GM23248 (cell line): Measurements from ENCODE around the gene PKN3. TPM values are rescaled to one million over a fixed set of nuclear protein-coding genes. Genes with fewer than 3 reads are reported as not detected.

Experiments used
- DNase-seq: peaks from one replicate; pipeline ENCODE4 v3.0.0-alpha.2; 2015
- H2AFZ ChIP-seq: fragments of 200-600 bp; sonication (generic); 2 replicates; pipeline ENCODE4 v1.6.1; 2016; ENCODE audit warnings: antibody characterized with exemption
- H3F3A ChIP-seq: fragments of 200-600 bp; sonication (generic); 2 replicates; pipeline ENCODE4 v1.6.1; 2016; ENCODE audit warnings: mild to moderate bottlenecking, antibody characterized with exemption, mixed run types; ENCODE audit not compliant: insufficient read depth
- H3K27ac ChIP-seq: fragments of 200-600 bp; sonication (generic); 2 replicates; pipeline ENCODE4 v1.5.1; 2016; ENCODE audit warnings: mild to moderate bottlenecking
- H3K27me3 ChIP-seq: fragments of 200-600 bp; sonication (generic); replicated peaks from 2 replicates; pipeline ENCODE4 v1.6.1; 2016; ENCODE audit warnings: mild to moderate bottlenecking; ENCODE audit not compliant: insufficient read depth
- H3K36me3 ChIP-seq: fragments of 200-600 bp; sonication (generic); 2 replicates; pipeline ENCODE4 v1.6.1; 2016; ENCODE audit warnings: low read depth, mild to moderate bottlenecking
- H3K4me1 ChIP-seq: fragments of 200-600 bp; sonication (generic); 2 replicates; pipeline ENCODE4 v1.6.1; 2016; ENCODE audit warnings: mild to moderate bottlenecking; ENCODE audit not compliant: insufficient read depth
- H3K4me2 ChIP-seq: fragments of 200-600 bp; sonication (generic); one replicate; pipeline ENCODE4 v1.6.1; 2016; ENCODE audit warnings: mild to moderate bottlenecking; ENCODE audit not compliant: unreplicated experiment
- H3K4me3 ChIP-seq: fragments of 200-600 bp; sonication (generic); 2 replicates; pipeline ENCODE4 v1.5.1; 2016; ENCODE audit warnings: mild to moderate bottlenecking
- H3K79me2 ChIP-seq: fragments of 200-600 bp; sonication (generic); 2 replicates; pipeline ENCODE4 v1.6.1; 2016; ENCODE audit warnings: mild to moderate bottlenecking; ENCODE audit not compliant: insufficient read depth
- H3K9ac ChIP-seq: fragments of 200-600 bp; sonication (generic); 2 replicates; pipeline ENCODE4 v1.6.1; 2016; ENCODE audit warnings: mild to moderate bottlenecking
- H3K9me2 ChIP-seq: fragments of 200-600 bp; sonication (generic); 2 replicates; pipeline ENCODE4 v1.6.1; 2016; ENCODE audit warnings: mixed run types, mild to moderate bottlenecking, moderate library complexity; ENCODE audit not compliant: insufficient read depth
- H3K9me3 ChIP-seq: fragments of 200-600 bp; sonication (generic); one replicate; pipeline ENCODE4 v1.6.1; 2017; ENCODE audit warnings: low read depth
- H4K20me1 ChIP-seq: fragments of 200-600 bp; sonication (generic); 2 replicates; pipeline ENCODE4 v1.6.0; 2016; ENCODE audit not compliant: insufficient read depth
- EZH2 ChIP-seq: fragments of 200-600 bp; sonication (generic); IDR thresholded peaks from 2 replicates; pipeline ENCODE4 v1.6.1; 2018; ENCODE audit warnings: antibody characterized with exemption, mild to moderate bottlenecking; ENCODE audit not compliant: insufficient read depth, poor library complexity, severe bottlenecking
- EZH2phosphoT487 ChIP-seq: fragments of 200-600 bp; sonication (generic); IDR thresholded peaks from 2 replicates; pipeline ENCODE4 v1.6.1; 2018; ENCODE audit warnings: antibody characterized with exemption, moderate library complexity, mild to moderate bottlenecking, low read depth; ENCODE audit not compliant: insufficient read depth
- WGBS, 2 experiments: methylation state at CpG; one replicate each; pipeline ENCODE4 v1.1.6; 2015 to 2017; ENCODE audit warnings: low lambda C conversion rate in 2 of 2, low coverage in 1 of 2; ENCODE audit errors: missing lambda C conversion rate in 2 of 2; 5-methylcytosine and 5-hydroxymethylcytosine counted together
- in situ Hi-C: fragments of 300-500 bp; cut with MboI; formaldehyde crosslinking; loops from 2 replicates; pipeline ENCODE4 v1.15.0; 2020
- polyA plus RNA-seq: library from polyadenylated mRNA; unstranded; fragments of >200 nt; fragmentation: Nextera tagmentation; extraction: Ambion mirVana; gene quantifications from 2 replicates; pipeline ENCODE4 v1.2.1, GENCODE V29; 2016
- total RNA-seq: library from RNA; depleted of rRNA; stranded (reverse); fragments of >200 nt; shearing (Covaris generic); gene quantifications from 2 replicates; pipeline ENCODE4 v1.2.3, GENCODE V29; 2014

Gene PKN3
- total and polyA plus RNA-seq, 2 experiments from 2014 or later: 0.95 to 2.1 TPM

DNA sequence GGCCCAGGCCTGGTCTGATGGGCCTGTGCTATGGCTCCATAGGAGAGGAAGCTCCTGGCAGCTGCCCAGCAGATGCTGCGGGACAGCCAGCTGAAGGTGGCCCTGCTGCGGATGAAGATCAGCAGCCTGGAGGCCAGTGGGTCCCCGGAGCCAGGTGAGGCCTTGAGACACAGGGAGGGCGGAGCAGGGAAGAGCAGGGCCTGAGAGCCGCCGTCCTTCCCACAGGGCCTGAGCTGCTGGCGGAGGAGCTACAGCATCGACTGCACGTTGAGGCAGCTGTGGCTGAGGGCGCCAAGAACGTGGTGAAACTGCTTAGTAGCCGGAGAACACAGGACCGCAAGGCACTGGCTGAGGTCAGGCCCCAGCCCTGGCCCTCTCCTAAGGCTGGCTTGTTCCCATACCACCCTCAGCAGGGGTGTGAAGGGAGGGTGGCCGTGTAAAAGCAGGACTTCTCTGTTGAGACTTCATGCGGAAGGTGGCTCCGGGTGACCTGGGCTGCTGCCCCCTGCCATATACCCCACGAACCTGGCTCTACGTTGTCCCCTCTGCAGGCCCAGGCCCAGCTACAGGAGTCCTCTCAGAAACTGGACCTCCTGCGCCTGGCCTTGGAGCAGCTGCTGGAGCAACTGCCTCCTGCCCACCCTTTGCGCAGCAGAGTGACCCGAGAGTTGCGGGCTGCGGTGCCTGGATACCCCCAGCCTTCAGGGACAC is 4.5 kb downstream of the PKN3 start:
- Histone ChIP-seq H3K9ac (no peak overlapping the region), H3K36me3 (no peaks in the 10 kb centered on the region), H3K9me2 (no peaks in the 10 kb centered on the region), H4K20me1 (no peaks in the 10 kb centered on the region), H2AFZ (no peak overlapping the region), H3K79me2 (no peaks in the 10 kb centered on the region), H3K4me2 (no peak overlapping the region), H3K27ac (no peak overlapping the region), H3K9me3 (no peaks in the 10 kb centered on the region), H3K27me3 (no peaks in the 10 kb centered on the region), H3F3A (no peaks in the 10 kb centered on the region), H3K4me3 (no peak overlapping the region), H3K4me1 (no peaks in the 10 kb centered on the region)
- 86 to 90% methylated on average over 23 of the region's 23 CpGs for WGBS, 2 experiments
- no peak for DNase-seq
- TF ChIP-seq EZH2phosphoT487 (no peak), EZH2 (no peak)
- in situ Hi-C loops: no loop called here

DNA sequence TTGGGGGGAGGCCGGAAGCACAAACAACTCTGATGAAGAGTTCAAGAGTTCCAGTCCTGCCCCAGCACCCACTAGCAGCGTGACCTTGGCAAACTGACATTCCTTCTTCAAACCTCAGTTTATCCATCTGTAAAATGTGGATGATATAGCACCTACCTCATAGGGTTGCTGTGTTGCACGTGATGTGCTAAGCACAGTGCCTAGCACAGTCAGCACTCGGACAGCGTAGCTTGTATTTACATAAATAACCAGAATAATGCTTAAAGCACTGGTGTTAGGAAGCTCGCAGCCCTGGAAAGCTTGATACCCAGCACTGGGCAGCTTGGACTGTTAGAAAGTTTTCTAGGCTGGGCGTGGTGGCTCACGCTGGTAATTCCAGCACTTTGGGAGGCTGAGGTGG is 5.1 kb downstream of the PKN3 start:
- TF ChIP-seq EZH2phosphoT487 (no peak), EZH2 (no peak)
- Histone ChIP-seq H3K36me3 (no peaks in the 10 kb centered on the region), H2AFZ (no peak overlapping the region)

DNA sequence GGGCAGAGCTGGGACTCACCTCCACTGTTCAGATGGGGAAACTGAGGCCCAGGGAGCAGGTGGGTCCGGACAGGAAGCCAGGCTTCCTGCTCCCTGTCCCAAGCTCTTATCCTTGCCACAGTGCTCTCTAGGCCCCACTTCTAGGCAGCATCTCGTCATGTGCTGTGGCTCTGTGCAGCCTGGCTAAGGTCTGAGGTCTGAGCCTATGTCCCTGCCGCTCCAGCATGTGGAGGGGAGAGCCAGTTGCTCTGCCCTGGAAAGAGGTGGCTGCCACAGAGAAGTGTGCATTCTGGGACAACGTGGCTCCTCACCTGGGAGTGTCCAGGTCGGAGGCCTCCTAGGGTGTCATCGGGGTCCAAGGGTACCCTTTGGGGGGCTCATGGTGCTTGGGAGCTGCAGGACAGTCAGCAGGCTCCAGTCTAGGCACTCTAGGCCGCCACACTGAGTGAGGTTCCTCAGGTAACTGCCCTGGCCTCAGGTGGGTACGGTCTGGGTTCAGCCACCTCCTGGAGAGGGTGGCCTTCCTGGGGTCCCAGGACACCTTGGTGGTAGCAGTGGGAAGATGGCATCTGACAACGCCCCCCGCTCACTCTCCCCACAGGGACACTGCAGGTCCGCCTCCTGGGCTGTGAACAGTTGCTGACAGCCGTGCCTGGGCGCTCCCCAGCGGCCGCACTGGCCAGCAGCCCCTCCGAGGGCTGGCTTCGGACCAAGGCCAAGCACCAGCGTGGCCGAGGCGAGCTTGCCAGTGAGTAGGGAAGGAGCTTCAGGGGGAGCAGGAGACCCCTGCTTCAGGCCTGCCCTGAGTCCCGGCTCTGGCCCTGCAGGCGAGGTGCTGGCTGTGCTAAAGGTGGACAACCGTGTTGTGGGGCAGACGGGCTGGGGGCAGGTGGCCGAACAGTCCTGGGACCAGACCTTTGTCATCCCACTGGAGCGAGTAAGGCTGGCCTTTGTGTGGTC is 10.4 kb downstream of the PKN3 start:
- in situ Hi-C loops: no loop called here
- no peaks in the 10 kb centered on the region for H3K27me3 ChIP-seq
- H4K20me1 ChIP-seq: no peaks in the 10 kb centered on the region
- no peak overlapping the region for H3K4me2 ChIP-seq
- H3K27ac ChIP-seq: no peak overlapping the region
- WGBS, 2 experiments: 86 to 91% methylated on average over 20 to 26 of the region's 26 CpGs
- H3K9me3 ChIP-seq: no peaks in the 10 kb centered on the region
- no peak overlapping the region for H2AFZ ChIP-seq
- DNase-seq: no peak
- no peaks in the 10 kb centered on the region for H3K79me2 ChIP-seq
- TF ChIP-seq EZH2phosphoT487: no peak
- no peak for TF ChIP-seq EZH2
- H3K9ac ChIP-seq: no peak overlapping the region
- no peaks in the 10 kb centered on the region for H3K4me1 ChIP-seq
- no peak overlapping the region for H3K4me3 ChIP-seq
- H3K36me3 ChIP-seq: no peaks in the 10 kb centered on the region
- H3F3A ChIP-seq: no peaks in the 10 kb centered on the region
- no peaks in the 10 kb centered on the region for H3K9me2 ChIP-seq

More for the DNA sequence above, 5.1 kb downstream of the PKN3 start:
- Histone ChIP-seq H3K79me2 (no peaks in the 10 kb centered on the region), H3K9me3 (no peaks in the 10 kb centered on the region), H3K27me3 (no peaks in the 10 kb centered on the region), H3K4me2 (no peak overlapping the region), H3F3A (no peaks in the 10 kb centered on the region), H3K4me3 (no peak overlapping the region), H3K27ac (no peak overlapping the region), H3K4me1 (no peaks in the 10 kb centered on the region), H3K9ac (no peak overlapping the region), H3K9me2 (no peaks in the 10 kb centered on the region), H4K20me1 (no peaks in the 10 kb centered on the region)
- no peak for DNase-seq
- in situ Hi-C loops: no loop called here
- WGBS, 2 experiments: 90 to 94% methylated on average over 8 of the region's 8 CpGs

DNA sequence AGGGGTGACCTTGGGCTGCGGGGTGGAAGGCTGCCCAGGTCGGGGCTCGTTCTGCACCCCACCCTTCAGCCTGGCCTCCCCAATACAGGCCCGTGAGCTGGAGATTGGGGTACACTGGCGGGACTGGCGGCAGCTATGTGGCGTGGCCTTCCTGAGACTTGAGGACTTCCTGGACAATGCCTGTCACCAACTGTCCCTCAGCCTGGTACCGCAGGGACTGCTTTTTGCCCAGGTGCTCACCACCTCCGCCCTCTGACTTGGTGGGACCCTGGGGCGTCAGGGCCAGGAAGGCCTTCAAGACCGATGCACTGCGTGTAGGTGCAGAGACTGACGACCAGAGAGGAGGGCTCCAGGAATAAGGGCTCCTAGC is 11.1 kb downstream of the PKN3 start:
- no peaks in the 10 kb centered on the region for H3K79me2 ChIP-seq
- WGBS, 2 experiments: 87 to 89% methylated on average over 13 of the region's 13 CpGs
- no peak overlapping the region for H2AFZ ChIP-seq
- H3K36me3 ChIP-seq: no peaks in the 10 kb centered on the region
- H3F3A ChIP-seq: no peaks in the 10 kb centered on the region
- no peak overlapping the region for H3K4me3 ChIP-seq
- H3K27me3 ChIP-seq: no peaks in the 10 kb centered on the region
- H3K4me2 ChIP-seq: no peak overlapping the region
- H3K9me3 ChIP-seq: no peaks in the 10 kb centered on the region
- no peak overlapping the region for H3K27ac ChIP-seq
- H3K4me1 ChIP-seq: no peaks in the 10 kb centered on the region
- in situ Hi-C loops: no loop called here
- H3K9ac ChIP-seq: no peak overlapping the region
- no peak for TF ChIP-seq EZH2phosphoT487
- no peak for TF ChIP-seq EZH2
- no peaks in the 10 kb centered on the region for H4K20me1 ChIP-seq
- no peaks in the 10 kb centered on the region for H3K9me2 ChIP-seq
- DNase-seq: no peak
